HG03045 (cell line): ENCODE measurements around the gene CPLANE2.
"Not testable (repeated sequence)": the region's sequence is repeated elsewhere in the genome, so short reads cannot be mapped to it uniquely, and the experiment has no call there.

Experiments used
- ATAC-seq: cut with Tn5 transposase; IDR thresholded peaks from one replicate; pipeline ENCODE4 v1.9.1; 2021; ENCODE audit warnings: mild to moderate bottlenecking, moderate library complexity; ENCODE audit not compliant: unreplicated experiment

Gene CPLANE2

DNA sequence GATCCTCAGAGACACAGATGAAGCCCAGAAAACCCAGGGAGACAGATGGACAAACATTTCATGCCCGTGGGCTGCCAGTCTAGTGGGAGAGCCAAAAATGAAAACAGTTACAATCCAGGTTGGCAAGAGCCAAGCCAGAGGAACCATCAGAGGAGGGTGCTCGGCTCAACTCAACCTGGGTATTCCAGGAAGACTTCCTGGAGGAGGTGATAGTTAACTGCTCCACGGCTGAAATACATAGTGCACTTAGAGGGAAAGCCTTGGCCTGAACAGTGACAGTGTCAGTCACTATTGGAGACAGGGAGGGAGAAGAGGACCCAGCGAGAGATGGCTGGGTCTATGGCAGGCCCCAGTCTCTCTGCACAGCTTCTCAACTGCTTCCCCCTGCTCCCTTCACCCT, 26.4 kb downstream of the CPLANE2 start:
- ATAC-seq = no peak

GRCh38 chr1:16209847-16210407, 27.1 kb downstream of the CPLANE2 start:
- no peak for ATAC-seq

DNA sequence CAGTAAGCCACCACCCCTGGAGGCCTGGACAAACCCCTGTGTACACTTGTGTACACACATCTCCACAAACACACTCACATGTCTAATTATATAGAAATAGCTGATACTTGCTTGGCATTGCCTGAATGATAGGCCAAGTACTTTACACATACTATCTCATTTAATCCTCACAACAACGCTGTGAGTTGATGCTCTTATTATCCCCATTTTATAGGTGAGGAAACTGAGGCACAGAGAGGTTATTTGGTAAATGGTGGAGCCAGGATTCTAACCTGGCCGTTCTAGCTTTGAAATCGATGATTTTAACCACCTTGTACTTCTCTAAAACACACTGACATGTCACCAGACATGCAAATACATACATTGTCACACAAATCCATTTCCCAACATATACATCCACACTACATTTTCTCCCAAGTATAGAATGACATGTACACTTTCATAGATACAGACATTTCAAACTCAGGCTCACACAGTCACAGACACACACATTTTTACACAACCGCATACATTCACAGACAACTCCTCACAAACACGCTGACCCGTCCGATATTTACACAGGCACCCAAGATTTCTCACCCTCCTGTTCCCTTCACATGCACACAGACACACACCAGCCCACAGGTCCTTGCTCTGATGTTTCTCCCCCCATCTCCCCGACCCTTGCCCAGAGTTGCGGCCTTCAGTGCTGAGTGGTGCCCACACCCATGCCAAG, 27.7 kb downstream of the CPLANE2 start:
- no peak for ATAC-seq

- ATAC-seq = no peak
Observed at GRCh38 chr1:16208270-16208987, 28.6 kb downstream of the CPLANE2 start.

DNA sequence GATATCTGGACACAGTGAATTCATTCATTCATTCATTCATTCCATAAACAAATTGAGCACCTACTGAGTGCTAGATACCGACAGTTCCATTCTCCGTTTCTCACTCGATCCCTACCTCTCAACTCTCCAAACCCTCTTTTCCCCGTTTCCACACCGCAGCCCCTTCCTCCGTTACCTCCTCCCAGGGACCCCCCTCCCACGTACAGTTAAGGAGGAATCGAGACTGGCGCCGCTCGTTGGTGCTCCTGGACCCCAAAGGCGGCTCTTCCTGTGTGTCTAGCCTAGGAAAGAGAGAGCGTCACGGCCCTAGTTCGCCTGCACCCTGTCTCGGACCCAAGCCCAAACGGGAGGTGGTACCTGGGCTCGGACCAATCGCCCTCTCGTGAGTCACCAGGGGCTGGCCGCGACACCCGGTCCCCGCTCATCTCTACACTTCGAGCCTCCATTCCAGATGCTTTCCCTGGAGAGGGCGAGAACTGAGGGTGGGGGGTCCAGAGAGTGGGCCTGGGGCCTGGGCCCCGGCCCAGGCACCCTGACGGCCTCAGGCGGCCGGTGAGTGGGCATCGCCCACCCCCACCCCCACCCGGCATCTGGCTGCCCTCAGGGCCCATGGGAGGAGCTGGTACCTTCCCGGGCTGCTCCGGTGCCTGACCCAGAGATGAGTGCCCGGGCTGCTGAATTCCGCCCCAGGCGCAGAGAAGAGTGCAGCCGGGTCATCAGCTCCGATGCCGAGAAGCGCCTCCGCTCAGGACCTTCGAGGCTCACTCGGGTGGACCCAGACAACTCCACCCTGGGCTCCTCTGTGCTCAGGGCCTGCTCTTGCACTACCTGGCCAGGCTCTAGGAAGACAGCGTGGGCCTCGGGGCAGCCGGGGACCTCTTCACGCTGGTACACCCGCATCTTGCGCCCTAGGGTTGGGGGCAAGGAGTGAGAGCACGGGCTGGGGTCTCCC, 29.4 kb downstream of the CPLANE2 start:
- ATAC-seq = no peak

GRCh38 chr1:16206547-16207317, 30.3 kb downstream of the CPLANE2 start:
- peak; percentile 73 for ATAC-seq

GRCh38 chr1:16205891-16206546, 31.0 kb downstream of the CPLANE2 start:
- ATAC-seq = no peak

DNA sequence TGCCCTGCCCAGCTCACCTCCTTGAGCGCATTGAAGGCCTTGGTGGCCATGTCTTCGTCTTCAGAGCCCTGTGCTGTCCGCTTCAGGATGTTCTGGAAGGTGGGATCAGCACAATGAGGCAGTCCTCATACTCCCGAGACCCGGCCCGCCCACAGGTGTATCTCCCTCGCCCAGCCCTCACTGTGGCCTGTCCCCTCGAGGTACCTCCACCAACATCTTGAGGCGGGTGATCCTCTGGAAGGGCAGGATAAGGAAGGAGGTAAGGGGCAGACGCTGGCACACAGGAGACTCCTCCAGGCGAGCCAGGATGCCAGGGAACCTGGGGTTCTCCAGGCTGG, 31.7 kb downstream of the CPLANE2 start:
- no peak for ATAC-seq

GRCh38 chr1:16204634-16205333, 32.2 kb downstream of the CPLANE2 start:
- ATAC-seq = no peak

DNA sequence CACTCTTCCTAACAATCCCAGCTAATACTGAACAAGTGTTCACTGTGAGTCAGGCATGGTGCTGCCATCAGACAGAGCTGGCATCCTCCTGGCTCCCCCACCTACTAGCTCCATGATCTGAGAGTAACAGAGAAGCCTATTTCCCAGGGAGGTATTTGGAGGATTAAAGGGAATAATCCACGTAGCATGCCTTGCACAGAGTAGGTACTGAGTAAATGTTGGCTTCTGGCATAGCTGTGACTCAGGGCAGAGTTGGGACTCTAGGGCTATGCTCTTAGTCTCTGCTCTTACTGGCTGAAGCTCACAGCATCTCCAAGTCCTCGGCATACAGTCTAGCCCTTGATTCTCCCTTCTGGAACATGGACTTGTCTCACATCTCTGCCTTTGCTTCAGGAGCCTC, 32.8 kb downstream of the CPLANE2 start:
- no peak for ATAC-seq

DNA sequence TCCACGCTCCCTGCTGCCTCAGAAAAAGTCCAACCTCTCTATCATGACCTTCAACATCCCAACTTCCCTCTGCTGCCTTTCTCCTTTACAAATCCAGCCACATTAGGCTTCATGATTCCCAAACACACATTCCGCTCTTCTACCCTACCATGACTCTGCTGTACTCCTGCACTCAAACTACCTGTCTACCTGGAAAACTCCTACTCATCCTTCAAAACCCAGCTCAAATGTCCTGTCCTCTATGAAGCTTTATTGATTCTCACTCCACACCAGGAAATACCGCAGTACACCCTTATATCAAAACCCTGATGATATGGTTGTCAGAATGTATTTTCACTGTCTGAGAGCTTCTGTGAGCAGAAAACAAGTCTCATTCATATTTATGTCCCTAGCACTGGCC, 33.4 kb downstream of the CPLANE2 start:
- no peak for ATAC-seq

- no peak for ATAC-seq
Observed at GRCh38 chr1:16202281-16203210, 34.4 kb downstream of the CPLANE2 start.

GRCh38 chr1:16199700-16200099, 37.3 kb downstream of the CPLANE2 start:
- no peak for ATAC-seq

- no peak for ATAC-seq
Observed at GRCh38 chr1:16199157-16199501, 37.9 kb downstream of the CPLANE2 start.

- no peak for ATAC-seq
Observed at GRCh38 chr1:16198444-16199156, 38.4 kb downstream of the CPLANE2 start.

GRCh38 chr1:16196874-16197273, 40.1 kb downstream of the CPLANE2 start:
- ATAC-seq = no peak

DNA sequence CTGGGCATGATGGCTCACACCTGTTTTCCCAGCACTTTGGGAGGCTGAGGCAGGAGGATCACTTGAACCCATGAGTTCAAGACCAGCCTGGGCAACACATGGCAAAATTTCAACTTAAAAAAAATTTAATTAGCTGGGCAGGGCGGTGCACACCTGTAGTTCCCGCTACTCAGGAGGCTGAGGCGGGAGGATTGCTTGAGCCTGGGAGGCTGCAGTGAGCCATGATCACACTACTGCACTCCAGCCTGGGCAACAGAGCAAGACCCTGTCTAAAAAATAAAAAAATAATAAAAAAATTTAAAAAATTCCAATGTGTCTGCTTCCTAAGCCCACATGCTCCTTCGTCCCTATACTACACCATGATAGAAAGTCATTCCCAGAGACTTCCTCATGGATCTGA, 40.8 kb downstream of the CPLANE2 start:
- ATAC-seq = not testable (repeated sequence)

DNA sequence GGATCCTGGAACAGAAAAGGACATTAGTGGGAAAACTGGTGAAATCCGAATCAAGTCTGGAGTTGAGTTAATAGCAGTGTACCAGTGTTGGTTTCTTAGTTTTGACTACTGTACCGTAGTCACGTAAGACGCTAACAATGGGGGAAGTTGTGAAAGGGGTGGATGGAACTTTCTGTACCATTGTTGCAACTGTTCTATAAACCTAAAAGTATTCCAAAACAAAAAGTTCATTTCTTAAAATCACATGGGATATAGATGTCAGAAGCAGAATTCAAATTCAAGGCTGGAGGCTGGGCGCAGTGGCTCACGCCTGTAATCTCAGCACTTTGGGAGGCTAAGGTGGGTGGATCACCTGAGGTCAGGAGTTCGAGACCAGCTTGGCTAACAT, 41.5 kb downstream of the CPLANE2 start:
- no peak for ATAC-seq
